Hypothalamus (tissue), 51 donors: ENCODE data around the gene SPAG5.

Source experiments
- DNase-seq, 51 donors: peaks; one replicate each; lab custom pipeline; 2025; lab: John Stamatoyannopoulos, UW

The SPAG5 gene, protein sequence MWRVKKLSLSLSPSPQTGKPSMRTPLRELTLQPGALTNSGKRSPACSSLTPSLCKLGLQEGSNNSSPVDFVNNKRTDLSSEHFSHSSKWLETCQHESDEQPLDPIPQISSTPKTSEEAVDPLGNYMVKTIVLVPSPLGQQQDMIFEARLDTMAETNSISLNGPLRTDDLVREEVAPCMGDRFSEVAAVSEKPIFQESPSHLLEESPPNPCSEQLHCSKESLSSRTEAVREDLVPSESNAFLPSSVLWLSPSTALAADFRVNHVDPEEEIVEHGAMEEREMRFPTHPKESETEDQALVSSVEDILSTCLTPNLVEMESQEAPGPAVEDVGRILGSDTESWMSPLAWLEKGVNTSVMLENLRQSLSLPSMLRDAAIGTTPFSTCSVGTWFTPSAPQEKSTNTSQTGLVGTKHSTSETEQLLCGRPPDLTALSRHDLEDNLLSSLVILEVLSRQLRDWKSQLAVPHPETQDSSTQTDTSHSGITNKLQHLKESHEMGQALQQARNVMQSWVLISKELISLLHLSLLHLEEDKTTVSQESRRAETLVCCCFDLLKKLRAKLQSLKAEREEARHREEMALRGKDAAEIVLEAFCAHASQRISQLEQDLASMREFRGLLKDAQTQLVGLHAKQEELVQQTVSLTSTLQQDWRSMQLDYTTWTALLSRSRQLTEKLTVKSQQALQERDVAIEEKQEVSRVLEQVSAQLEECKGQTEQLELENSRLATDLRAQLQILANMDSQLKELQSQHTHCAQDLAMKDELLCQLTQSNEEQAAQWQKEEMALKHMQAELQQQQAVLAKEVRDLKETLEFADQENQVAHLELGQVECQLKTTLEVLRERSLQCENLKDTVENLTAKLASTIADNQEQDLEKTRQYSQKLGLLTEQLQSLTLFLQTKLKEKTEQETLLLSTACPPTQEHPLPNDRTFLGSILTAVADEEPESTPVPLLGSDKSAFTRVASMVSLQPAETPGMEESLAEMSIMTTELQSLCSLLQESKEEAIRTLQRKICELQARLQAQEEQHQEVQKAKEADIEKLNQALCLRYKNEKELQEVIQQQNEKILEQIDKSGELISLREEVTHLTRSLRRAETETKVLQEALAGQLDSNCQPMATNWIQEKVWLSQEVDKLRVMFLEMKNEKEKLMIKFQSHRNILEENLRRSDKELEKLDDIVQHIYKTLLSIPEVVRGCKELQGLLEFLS

DNA sequence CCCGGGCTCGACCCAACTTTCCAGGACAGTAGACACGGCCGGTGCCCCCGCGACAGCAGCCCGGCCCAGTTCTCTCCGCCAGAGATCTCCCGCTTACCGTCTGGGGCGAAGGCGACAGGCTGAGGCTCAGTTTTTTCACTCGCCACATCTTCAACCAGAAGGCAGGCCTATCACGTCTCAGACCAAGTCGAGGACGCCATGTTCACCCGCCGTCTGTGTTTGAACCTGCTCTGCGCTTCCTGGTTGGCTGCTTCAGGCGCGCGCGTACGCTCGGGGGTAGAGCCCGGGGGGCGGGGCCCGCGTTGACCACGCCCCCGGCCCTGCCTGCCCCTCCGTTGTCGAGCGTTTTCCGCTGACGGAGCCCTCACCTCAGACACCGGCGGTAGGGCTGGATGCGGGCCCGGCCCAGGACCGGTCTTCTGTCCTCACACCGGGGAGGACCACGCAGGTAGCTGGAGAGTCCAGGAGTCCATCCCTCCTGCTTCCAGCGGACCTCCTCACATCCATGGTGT is at the start of gene SPAG5:
SPAG5 (minus strand) TSS at position 227 of the 512 bp plus-strand sequence; CDS start at position 148, 79 bp downstream.
- peak in 50 of 51 donors; percentile 27 to 92 (median 82) for DNase-seq

DNA sequence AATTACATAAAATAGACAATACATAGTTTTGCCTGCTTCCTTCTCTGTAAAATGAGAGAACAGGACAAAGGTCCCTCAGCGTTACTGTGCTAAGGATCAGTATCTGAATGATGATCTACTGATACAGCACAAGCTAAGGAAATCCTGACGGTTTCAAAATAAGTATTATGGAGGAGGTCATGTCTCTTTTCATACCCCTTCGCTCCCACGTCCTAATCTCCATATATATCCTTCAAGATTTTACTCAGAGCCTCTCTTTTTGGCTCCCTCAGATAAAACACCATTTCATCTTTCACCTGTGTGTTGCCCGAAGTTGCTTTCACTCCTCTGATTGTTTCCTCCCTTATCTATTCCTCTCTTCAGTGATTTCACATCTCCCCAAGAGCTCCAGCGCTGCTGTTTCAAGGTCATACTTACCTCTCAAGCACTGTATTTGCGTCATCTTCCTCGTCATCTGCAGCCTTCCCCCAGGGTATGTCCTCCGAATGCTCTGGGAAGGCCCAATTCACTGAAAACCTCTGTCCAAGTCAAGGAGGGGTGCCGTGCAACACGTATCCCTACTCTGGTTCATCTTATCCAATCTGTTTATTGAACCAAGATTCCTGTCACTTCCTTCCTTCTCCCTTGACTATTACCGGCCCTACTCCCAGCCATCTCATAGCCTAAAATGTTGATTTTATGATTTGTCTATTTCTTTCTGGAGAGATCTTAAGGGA is 47.4 kb upstream of the SPAG5 start:
- peak in 2 of 51 donors; percentile 3 to 18 for DNase-seq

DNA sequence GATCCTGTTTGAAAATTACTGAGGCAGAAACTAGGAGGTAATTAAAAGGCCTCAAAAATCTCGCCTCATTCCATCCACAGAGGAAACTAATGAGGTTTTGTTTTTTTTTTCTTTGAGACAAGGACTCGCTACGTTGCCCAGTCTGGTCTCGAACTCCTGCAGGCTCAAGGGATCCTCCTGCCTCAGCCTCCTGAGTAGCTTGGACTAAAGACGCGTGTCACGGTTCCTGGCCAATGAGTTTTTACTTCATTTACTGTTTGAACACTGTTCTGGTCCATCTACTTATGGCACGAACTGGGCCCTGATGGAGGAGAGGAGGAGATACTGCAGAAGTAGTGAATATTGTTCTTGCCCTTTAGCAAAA is 46.7 kb upstream of the SPAG5 start:
- DNase-seq, result peak in 1 of 51 donors; percentile 15

DNA sequence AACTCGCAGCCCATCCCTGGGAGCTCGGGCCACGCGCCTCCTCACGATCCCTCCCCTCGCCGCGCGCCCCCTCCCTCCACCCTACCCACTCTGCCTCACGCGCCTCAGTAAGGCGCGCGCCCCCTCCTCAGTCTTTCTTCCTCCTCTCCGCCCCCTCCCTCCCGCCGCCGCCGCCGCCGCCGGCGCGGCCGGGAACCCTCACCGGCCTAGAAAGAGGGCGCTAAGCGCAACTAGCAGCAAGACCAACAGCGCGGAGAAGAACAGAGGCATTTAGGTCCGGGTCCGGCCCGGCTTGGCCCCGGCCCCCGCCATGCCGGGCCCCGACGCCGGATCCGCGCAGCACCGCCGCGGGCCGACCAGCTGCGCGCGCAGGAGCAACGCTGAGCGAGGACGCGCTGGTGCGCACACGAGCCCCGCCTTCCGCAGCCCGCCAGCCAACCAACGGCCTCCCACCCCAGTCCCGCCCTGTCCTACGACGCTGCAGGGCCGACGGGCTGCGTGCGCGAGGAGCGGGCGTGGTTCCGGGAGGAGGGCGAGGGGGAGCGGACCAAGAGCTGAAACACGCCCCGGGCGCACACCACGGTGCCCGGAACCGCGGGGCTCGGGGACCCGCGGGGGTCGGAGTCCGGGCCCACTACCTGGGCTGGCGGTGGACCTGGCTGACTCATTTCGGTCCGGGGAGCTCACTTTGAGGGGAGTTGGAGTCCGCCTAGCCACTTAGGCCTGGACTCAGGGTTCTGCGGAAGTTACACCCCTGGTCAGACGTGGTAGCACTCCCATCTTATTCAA is 46.2 kb upstream of the SPAG5 start, which contains the start of gene BLTP2:
BLTP2 (minus strand) TSS at position 372 of the 789 bp plus-strand sequence; CDS start at position 270, 102 bp downstream.
- peak; percentile 47 to 97 (median 92) for DNase-seq

DNA sequence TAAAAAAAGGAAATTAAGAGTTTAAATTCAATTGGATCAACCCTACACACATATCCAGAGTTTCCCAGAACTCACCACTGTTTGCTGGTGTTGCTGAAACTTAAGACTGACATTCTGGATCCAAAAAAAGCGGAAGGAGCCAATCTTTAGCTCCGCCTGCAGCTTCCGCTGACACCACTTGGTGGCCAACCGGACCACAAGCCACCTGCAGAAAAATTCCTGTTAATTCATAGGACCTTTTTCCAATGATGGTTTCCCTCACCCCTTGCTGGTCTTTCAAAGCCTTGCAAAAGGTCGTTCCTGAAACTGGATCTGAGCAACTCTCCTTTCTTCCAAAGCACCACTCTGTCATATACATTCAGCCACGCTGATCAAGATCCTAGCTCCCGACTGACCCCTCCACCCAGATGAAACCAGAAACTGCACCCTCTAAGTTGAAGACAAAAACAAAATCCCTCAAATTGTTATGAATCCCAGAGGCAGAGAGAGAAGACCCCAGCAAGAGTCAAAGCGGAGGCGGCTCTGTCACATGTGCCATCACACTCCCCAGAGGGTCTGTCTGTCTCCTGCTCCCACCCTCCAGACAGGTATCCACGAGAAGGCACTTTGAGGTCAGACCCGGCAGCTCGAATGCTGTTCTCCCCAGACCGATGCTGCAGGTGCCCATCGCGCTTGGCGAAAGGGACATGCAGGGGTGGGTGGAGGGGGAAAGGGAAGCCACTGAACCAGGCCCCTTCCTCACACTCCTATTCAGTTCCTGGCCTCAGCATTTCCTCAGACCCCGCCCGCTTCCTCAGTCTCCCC is 45.4 kb upstream of the SPAG5 start:
- DNase-seq, result peak in 21 of 51 donors; percentile 5 to 49 (median 16)

DNA sequence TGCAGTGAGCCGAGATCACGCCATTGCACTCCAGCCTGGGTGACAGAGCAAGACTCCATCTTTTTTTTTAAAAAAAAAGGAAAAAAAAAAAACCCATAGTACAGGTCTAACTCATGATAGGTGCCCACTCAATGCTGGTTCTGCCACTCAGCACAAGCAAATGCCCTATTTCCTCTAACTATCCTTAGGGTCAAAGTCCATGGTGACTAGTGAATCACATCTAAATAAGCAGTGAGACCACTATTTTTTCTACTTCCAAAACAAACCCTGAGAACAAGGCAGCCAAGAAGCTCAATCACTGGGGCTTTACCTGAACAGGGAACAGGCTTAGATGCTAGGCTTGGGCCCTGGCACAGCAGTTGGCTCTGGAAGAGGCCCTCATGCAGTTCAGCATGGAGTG is 42.8 kb upstream of the SPAG5 start:
- no peak for DNase-seq

DNA sequence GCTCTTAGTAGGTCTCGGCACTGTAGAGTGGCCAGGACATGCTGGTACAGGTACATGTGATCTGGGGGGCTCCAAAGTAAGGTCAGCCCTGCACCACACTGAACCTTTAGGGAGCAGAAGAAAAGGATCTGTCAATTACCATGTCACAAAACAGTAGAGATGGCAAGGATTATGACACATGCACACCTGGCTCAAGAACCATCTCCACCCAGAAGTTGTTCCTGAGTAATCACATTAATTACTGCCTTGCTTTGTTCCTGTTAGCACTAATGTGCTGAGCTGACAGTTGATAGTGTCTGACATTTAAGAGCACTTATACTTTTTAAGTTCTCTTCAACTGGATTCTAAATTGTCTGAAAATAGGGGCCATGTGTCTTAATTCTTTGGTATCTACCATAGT is 36.7 kb upstream of the SPAG5 start:
- no peak for DNase-seq

DNA sequence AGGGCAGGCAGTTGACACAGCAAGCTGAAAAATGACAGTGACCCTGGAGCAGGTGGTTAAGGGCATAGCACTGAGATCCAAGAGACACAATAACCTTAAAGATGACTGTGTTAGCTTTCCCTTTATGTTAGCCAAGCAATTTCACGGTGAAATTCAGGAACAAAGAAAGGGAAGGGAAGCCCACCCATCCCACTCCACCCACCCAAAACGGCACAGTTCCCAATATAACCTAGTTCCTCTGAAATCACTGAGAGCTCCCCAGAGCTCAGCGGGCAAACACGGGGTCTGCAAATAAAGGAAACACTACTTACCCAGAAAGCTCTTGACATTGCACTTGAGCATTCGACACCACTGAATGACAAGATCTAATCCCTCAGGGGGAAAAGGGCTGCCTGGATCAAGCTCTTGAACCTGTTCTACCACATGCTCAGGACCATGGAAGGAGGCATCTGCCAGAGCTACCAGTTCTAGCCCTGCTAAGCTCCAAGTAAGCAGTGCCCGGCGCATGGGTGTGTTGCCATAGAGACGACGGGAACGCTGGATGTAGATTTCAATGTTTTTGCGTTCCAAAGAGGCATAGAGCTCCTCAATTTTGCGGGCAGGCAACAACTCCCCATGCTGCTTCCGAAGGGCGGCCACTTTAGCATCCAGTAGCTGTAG is 35.5 kb upstream of the SPAG5 start:
- DNase-seq, result no peak

DNA sequence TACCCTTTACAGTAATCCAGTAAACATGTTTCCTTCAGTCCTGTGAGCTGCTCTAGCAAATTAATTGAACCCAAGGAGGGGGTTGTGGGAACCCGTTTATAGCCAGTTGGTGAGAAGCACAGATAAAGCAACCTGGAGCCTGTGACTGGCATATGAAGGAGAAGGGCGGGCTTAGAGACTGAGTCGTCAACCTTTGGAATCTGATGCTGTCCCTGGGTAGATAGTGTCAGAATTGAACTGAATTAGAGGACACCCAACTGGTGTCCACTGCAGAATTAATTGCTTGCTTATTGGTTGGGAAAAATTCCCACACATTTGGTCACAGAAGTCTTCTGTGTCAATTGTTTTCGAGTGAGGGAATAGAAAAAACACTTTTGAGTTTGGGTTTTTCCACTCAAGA is 28.0 kb upstream of the SPAG5 start:
- no peak for DNase-seq

DNA sequence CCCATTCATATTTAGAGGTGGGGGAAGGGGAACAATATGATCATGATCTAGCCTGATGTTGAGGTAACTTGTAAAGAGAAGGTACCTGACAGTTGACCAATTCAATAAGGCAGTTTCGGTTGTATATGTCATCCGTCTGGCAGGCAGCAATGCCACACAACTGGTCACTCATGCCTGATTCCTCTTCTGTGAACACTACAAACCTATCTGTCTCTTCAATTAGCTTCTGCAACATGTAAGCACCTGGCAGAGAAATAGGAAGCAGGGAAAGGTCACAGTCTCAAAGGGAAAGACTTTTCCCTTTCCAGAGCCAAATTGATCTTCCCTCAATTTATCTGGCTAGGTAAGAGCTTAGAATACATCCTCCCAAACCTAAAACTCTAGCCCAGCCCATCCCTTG is 25.3 kb upstream of the SPAG5 start:
- DNase-seq, result no peak

DNA sequence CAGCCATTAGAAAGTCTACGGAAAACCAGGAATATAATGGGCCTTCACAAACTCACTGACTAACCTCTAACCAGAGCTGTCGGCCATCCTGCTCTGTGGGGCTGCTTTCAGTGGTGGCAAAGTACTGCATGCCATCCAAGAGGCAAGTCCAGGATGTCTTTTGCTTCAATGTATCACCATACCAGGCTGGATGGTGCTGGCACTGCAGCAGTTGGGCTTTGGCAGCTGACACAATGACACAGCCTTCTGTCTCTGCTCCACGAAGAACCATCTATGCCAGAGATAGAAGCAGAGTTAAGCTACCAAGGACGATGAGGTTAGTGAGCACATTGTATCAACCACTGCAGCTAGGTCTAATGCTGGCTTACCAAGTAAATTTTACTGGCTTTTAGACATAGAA is 24.9 kb upstream of the SPAG5 start:
- no peak for DNase-seq

DNA sequence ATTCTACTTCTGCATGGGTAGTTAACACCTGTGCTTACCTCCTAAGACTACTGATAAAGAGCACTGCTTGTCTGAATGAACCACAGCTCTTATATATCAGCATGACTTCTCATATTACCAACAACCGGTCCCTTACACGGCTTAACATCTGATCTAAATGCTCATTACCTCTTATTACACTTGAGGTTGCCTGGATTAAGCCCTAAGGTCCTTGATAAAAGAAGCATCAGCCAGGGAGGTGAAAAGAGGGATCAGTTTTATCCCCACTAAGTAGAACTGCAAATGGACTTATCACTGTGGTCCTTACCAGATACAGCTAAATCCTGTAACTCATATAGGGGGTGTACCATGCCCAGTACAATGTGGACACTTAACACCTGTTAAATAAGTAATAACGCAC is 23.4 kb upstream of the SPAG5 start:
- DNase-seq, result no peak

DNA sequence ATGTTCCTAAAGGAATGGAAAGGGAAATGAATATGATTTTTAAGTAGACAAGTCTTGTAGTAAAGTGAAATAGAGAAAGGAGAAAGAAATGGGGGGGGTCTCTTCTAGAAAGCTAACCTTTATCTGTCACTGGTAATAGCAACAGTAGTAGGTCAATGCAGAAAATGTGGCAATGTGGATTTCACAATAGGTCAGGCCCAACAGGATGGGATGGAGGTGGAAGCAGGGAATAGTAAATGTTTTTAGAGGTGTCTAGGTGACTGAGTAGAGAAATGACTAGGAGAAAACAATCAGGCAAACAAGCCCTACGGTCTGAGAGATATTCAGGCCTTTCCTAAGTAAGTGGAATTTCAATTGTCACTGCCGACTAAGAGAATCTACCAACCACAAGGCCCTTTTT is 21.2 kb upstream of the SPAG5 start:
- DNase-seq, result no peak

DNA sequence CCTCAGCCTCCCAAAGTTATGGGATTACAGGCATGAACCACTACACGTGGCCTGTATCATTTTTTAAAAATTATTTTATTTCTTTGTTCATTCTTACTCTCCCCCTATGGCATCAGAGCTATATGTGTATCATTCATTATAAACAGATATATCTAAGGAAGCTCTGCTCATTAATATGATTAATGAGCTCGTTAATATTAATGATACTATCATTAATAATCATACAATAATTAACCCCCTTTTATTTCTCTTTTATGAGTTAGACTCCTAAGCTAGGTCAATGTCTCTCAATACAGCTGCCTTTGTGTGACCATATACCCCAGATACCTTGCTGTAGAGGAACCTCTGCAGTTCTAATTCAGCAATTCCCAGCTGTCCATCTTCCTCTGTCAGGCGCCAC is 19.6 kb upstream of the SPAG5 start:
- no peak for DNase-seq

DNA sequence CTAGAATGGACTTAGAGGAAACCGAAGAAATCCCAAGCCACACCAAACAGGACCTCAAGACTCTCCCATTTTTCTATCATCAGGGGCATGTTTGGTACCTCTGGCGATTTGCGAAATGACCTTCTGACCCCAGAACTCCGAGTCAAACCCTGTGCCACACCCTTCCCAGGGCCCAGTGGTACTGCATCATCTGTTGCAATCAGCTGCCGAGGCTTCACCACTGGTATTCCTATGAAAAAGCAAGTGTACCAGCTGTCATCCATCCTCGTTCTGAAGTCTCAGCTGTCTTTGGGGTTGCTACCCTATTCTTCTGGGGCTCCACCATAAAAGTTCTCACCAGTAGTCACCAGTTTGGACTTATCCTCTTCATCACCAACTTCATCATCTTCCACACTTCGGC is 17.5 kb upstream of the SPAG5 start:
- no peak for DNase-seq

DNA sequence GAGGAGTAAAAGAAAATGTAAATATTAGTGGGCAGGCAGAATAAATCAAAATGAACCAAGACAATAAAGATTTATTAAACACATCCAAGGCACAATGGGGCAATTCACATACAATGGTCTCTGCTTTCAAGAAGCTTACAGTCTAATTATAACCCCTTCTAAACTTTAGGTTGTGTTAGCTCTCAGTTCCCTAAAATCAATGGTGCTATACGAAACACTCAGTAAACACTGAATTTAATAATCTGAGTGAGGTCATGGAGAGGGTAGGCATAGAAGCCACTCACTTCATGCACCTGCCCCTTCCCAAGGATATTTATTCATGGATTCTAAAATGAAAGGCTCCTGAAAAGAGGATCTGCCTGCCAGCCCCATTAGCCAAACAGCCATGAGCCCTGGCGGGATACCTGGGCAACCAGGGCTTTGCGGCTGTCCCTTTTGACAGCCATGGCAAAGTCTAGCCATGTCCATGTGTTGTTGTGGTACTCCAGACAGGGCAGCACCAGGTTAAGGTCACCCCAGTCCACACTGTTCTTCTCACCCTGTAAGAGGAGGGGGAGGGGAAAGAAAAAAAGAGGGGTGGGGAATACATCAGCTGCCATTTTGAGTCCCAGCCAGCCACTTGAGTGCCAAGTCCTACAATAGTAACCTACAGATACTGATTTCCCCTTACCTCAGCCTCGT is 16.6 kb upstream of the SPAG5 start:
- DNase-seq, result no peak

DNA sequence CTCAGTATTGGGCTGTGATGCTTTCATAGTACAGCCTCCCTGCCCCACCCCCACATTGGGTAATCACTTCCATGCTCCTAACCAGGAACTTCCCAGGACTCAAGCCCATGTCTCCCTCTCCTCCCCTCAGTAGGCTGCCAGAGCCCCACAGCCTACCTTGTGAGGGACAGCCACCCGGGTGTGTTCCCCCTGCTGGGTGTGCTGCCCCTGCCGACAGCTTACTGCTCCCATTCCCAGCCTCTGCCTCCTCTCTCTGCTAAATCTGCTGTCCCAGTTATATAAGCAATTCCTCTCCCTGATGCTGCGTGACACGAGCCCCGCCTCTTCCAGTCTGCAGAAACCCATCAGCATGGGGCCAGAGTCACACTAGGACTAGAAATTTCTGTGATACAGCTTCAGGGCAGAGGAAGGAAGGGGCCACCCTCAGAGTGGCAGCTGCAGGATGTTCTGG is 15.1 kb upstream of the SPAG5 start, which contains the start of gene RSKR:
RSKR (minus strand) TSS at position 255 of the 451 bp plus-strand sequence; CDS start at position 231, 24 bp downstream.
- DNase-seq, result peak in 24 of 51 donors; percentile 1 to 65 (median 14)
